ENCODE results near the gene AREL1. TPM values are rescaled to one million over a fixed set of nuclear protein-coding genes. Genes with fewer than 3 reads are reported as not detected.
A peak's percentile ranks its signal among the peaks of the same experiment; 100 is the strongest.

The AREL1 gene
- total RNA-seq, 1 donor from 2014 or later = 17.9 TPM

DNA sequence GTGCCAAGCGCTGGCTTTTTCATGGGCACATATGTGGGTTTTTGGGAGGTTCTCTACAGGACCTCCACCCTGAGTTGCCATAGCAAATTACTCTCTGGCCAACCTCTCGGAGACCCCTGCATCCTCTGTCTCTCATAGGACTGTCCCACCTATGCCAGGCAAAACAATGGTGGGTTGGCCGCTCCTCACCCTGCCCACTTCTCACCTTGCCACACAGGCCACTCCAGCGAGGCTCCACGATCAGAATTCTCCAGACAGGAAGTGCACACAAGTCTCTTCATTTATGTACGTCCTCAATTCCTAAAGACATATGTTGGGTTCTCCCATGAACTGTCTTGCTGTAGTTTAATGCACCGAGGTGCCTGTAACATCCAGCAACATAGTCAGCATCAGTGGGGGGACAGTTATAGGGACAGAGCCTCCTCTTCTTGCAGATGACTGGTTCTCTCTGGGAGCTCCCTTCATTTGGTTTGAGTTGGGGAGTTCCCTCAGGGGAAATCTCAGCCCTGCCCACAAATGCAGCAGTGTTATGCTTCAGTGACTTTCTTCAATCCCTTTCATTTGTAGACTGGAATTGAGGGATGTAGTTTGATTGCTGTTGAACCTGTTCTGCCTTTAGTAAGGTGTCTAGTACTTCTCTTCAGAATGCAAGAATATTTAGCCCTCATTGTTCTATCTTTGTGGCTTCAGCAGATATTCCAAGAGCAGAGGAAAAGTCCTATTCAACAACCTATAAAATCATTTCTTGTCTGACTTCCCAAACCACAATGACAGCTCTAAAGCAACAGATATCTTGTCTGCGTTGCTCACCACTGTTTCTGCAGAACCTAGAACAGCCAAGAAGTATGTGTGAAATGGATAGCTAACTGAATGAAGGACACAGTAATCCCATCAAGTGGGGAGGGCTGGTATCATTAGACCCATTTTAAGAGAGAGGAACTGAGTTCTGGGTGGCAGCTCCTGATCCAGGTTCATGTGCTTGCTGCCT lies 98.1 kb downstream of the AREL1 start:
- Histone ChIP-seq H3K4me1 (peaks cover 23 to 58% of the 10 kb centered on the region in 2 donors), H3K9me3 (no peaks in the 10 kb centered on the region), H3K4me3 (peak overlapping the region in 1 of 2 donors; percentile 37), H3K27me3 (no peaks in the 10 kb centered on the region), H3K27ac (peak overlapping the region; percentile 93 to 97), H3K36me3 (no peaks in the 10 kb centered on the region)
- TF ChIP-seq, protein P1, sequence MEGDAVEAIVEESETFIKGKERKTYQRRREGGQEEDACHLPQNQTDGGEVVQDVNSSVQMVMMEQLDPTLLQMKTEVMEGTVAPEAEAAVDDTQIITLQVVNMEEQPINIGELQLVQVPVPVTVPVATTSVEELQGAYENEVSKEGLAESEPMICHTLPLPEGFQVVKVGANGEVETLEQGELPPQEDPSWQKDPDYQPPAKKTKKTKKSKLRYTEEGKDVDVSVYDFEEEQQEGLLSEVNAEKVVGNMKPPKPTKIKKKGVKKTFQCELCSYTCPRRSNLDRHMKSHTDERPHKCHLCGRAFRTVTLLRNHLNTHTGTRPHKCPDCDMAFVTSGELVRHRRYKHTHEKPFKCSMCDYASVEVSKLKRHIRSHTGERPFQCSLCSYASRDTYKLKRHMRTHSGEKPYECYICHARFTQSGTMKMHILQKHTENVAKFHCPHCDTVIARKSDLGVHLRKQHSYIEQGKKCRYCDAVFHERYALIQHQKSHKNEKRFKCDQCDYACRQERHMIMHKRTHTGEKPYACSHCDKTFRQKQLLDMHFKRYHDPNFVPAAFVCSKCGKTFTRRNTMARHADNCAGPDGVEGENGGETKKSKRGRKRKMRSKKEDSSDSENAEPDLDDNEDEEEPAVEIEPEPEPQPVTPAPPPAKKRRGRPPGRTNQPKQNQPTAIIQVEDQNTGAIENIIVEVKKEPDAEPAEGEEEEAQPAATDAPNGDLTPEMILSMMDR (IDR thresholded peaks at IDR 0.05) = no peak
- intact Hi-C loops (cut with DNase I) = loop anchor here (10.0 kb wide), 2 partner anchors 250 to 270 kb away; partner anchors contain the start of gene DLST
- no peak for DNase-seq (ENCODE audit: low spot score in 2 of 2)

DNA sequence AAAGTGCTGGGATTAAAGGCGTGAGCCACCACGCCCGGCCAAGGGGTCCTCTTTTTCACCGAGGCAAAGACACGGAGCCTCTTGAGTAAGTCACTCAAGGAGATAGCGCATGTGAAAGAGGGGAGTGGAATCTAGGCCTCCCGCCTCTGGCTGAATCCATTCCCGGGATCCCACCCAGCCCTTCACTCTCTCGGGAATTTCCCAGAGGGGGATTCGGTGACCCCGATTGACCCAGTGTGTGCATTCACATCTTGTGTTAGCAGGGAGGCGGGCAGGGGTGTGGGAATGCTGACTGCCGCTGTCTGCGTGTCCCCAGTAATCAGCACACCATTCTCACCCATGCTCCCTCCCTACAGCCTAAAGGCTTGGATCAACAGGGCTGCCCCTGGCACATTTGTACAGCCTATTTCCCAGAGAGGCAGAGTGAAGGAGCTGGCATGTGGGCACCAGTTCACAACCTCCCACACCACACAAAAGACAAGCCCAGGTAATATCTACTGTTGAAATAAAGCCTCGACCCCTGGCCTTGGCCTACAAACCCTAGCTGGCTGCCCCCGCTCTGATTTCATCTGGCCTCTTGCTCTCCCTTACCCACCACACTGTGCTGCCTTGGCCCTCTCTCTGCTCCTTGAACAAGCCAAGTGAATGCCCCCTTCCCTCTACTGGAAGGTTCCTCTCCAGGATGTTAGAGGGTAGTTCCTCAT lies 99.5 kb downstream of the AREL1 start:
- H3K27me3 ChIP-seq = no peaks in the 10 kb centered on the region
- no peak for DNase-seq (ENCODE audit: low spot score in 2 of 2)
- TF ChIP-seq, protein P1 (IDR thresholded peaks at IDR 0.05) = no peak
- peak overlapping the region; percentile 93 to 97 for H3K27ac ChIP-seq
- peak overlapping the region in 1 of 2 donors; percentile 96 for H3K4me3 ChIP-seq
- peaks cover 19 to 53% of the 10 kb centered on the region in 2 donors for H3K4me1 ChIP-seq
- H3K36me3 ChIP-seq = no peaks in the 10 kb centered on the region
- H3K9me3 ChIP-seq = no peaks in the 10 kb centered on the region
- intact Hi-C loops (cut with DNase I) = loop anchor here (2.0 to 10.0 kb wide), 4 partner anchors 31 to 271 kb away; partner anchors contain the start of gene DLST

DNA sequence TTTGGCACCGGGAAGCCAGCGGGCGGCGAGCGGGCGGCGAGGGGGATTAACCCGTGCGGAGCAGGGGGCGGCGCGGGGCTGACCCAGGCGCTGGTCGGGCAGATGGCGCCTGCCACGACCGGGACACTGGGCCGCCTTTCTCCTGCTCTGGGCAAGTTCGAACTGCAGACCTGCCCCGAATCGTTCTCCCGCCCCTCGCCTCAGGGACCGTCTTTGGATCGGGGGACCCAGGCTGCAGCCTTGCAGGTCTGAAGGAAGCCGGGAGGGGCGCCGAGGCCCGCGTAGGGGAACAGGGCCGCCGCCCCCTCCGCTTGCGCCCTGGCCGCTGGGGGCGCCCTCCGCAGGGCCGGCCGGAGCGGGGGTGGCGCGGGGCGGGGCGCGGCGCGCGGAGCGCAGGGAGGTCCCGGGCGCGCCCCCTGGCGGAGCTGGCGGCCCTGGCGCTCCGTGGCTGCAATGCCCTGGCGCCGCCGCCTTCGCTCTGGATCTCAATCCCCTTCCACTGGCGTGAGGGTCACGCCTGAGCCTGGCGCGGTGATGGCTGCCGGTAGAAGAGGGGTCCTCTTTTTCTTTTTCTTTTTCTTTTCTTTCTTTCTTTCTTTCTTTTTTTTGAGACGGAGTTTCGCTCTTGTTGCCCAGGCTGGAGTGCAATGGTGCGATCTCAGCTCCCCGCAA lies 100.4 kb downstream of the AREL1 start:
- peaks cover 20 to 47% of the 10 kb centered on the region in 2 donors for H3K4me1 ChIP-seq
- peak overlapping the region; percentile 53 to 96 for H3K4me3 ChIP-seq
- H3K27ac ChIP-seq = peak overlapping the region; percentile 93 to 97
- H3K27me3 ChIP-seq = no peaks in the 10 kb centered on the region
- TF ChIP-seq, protein P1 (IDR thresholded peaks at IDR 0.05) = peak; percentile 61 to 98 (median 69)
- intact Hi-C loops (cut with DNase I) = loop anchor here (1.0 to 10.0 kb wide), 6 partner anchors 32 to 272 kb away; partner anchors contain the start of genes AREL1, DLST and FCF1
- no peaks in the 10 kb centered on the region for H3K36me3 ChIP-seq
- H3K9me3 ChIP-seq = no peaks in the 10 kb centered on the region
- peak in 1 of 2 donors; percentile 92 for DNase-seq (ENCODE audit: low spot score in 2 of 2)

DNA sequence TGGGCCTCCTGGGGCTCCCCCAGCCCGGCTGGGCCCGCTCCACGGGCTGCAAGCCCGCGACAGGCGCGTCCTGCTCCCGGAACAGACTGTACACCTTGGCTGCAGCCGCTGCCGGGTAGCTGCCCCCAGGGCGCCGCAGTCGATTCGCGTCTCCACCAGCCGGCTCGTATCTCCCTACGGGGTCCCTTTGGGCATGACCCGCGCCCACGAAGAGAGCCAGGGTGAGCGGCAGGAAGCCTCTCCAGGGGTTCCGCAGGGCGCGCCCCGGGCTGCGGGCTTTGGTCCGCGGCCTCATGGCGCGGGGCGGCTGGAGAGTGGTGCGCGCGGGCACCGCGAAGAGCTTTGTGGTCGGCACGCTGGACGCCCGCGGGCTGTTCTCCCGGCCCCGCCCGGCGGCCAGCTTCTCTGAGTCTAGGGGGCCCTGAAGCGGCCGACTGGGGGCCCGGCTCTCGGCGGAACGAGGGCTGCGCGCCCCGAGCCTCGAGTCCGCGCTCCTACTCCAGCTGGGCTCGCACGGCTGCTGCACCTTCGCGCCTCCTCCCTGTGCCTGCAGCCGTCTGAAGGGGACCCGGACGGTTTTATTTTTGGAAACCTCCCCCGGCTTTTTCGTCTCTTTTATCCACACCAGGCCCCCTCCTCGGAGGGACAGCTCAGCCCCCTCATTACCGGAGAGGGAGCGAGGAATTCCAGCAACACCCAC lies 101.1 kb downstream of the AREL1 start, which contains the start of gene LTBP2:
TSS of gene LTBP2 (minus strand) at position 588 of the 700 bp plus-strand sequence. CDS start at position 295, 293 bp downstream.
- no peak for DNase-seq (ENCODE audit: low spot score in 2 of 2)
- Histone ChIP-seq H3K4me3 (peak within 1 kb of the TSS; percentile 53 to 96), H3K27me3 (no peaks in the 10 kb centered on the region), H3K4me1 (peaks cover 15 to 41% of the 10 kb centered on the region in 2 donors), H3K9me3 (no peaks in the 10 kb centered on the region), H3K36me3 (no peaks in the 10 kb centered on the region), H3K27ac (peak within 1 kb of the TSS; percentile 93 to 97)
- intact Hi-C loops (cut with DNase I) = loop anchor here (1.0 to 10.0 kb wide), 7 partner anchors 33 to 273 kb away; partner anchors contain the start of genes AREL1, DLST, FCF1 and YLPM1
- TF ChIP-seq, protein P1 (IDR thresholded peaks at IDR 0.05) = no peak

Other genes with a start within 250 kb of the AREL1 start
- 324 TPM for gene NPC2, start 219.8 kb downstream of the AREL1 start, total RNA-seq
- gene ISCA2, start 219.3 kb downstream of the AREL1 start, total RNA-seq = 10.0 TPM
- 383 TPM for gene LTBP2, start 100.8 kb downstream of the AREL1 start, total RNA-seq
- gene FCF1, start 64 bp upstream of the AREL1 start, total RNA-seq = 10.0 TPM
- 27.7 TPM for gene YLPM1, start 50.2 kb upstream of the AREL1 start, total RNA-seq
- not detected for gene PROX2, start 163.1 kb upstream of the AREL1 start, total RNA-seq
- 59.7 TPM for gene DLST, start 168.8 kb upstream of the AREL1 start, total RNA-seq
- 12.1 TPM for gene RPS6KL1, start 210.2 kb upstream of the AREL1 start, total RNA-seq
- 41.1 TPM for gene PGF, start 242.5 kb upstream of the AREL1 start, total RNA-seq

Measured in ascending aorta (tissue), 2 donors.